UCSD-AML1 (cell line): Measurements from ENCODE around the gene BST1.
"Not testable (repeated sequence)": the region's sequence is repeated elsewhere in the genome, so short reads cannot be mapped to it uniquely, and the experiment has no call there.

ENCODE experiments used
- DNase-seq: peaks from one replicate; lab custom pipeline; 2025; ENCODE audit not compliant: unreplicated experiment; lab: John Stamatoyannopoulos, UW

Gene BST1

DNA sequence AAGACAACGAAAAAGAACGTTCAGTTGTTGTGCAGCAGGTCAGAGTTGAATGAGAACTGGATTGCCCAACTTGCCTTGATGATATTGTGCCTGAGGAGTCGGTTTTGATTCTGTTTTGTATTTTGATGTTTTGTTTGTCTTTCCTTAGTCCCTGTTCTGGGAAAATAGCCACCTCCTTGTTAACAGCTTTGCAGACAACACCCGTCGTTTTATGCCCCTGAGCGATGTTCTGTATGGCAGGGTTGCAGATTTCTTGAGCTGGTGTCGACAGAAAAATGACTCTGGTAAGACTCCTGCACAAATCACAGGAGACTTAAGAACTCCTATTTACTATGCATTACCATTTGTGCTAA lies 4.5 kb downstream of the BST1 start:
- DNase-seq, result no peak

DNA sequence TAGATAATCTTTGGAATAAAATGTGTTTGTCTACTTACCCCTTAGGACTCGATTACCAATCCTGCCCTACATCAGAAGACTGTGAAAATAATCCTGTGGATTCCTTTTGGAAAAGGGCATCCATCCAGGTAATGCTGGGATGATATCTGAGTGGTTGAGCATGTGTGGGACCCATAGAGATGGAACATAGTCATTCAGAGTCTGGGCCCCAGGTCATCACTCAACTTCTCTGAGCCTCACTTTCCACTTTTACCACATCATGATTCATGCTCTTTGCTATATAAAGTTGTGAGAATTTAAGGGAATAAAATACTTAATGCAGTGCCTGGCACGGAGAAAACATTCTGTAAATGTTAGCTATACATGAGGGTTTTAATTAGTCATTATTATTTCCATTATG lies 8.9 kb downstream of the BST1 start:
- no peak for DNase-seq

DNA sequence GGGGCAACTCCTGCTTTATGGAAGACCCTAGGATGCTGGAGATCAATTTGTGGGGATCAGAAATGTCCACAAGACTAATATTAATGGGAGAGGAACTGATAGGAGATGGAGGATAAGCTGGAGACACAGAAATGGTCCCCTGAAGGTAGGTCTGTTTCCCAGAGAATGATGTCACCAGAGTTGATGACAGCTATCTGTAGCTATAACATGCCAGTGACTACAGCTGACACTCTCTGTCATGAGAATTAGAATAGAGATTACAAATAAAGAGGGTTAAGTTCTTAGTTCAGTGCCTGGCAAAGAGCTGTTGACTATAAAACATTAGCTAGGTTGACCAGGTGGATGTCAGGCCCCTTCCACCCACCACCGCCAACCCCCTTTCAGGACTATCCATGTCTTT lies 9.3 kb downstream of the BST1 start:
- DNase-seq, result no peak

DNA sequence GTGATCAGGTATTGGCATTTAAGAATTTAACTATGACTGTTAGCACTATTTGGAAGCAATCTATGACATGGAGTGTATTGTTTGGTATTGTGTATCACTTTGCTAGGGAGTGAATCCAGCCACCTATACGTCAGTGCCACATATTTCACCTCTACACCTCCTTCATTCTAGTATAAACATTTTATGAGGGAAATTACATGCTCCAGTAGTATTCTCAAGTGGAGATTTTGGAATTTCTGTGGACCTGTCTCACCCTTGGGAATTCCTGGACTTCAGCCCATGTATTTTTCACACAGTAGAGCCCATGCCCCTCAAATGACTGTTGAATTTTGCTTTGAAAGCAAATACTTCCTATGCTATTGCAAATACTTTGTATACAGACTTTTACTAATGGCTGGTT lies 11.3 kb downstream of the BST1 start:
- no peak for DNase-seq

DNA sequence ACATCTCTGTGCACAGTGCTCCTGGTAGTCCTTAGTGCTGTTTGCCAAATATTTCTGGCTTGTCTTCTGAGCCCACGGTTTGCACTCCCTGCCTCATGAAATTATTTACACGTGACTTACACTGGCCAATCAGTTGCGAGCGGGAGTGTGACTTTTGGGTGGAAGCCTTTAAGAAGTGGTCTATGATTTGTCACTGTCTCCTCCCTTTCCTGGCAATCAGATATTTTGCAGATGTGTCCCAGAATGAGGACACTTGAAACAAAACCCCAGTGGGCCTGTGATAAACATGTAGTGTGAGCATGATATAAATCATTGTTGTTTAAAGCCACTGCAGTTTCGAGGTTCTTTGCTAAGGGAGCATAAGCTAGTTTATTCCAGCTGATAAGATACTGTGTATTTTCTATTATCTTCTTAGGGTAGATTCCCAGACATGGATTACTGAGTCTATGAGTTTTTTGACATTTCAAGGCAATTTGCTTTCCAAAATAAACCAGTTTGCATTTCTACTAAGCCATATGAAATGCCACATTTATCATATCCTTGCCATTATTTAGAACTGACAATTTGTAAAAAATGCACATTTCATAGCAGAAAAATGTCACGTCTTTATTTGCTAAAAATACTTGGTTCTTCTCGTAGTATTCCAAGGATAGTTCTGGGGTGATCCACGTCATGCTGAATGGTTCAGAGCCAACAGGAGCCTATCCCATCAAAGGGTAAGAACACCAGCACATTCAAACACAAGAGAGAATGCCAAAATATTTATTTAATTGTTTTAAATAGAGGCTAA lies 12.0 kb downstream of the BST1 start:
- no peak for DNase-seq

DNA sequence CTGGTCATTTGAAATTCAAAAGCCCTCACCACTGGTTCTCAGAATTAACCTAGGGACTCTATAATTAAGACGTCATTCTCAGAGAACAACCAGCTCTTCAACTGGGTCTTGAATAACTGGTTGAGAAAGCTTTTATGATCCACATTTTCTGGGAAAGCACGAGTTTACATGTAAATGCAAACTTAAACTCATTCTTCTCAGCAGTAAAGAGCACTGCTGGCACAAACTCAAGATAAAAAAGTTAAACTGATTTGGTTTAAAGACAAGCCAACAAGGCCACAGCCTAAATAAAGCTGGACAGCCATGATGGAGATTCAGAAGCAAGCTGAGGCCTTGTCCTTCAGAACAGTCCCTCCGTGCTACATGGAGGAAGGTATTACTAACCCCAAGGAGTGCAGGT lies 13.2 kb downstream of the BST1 start:
- DNase-seq, result no peak

DNA sequence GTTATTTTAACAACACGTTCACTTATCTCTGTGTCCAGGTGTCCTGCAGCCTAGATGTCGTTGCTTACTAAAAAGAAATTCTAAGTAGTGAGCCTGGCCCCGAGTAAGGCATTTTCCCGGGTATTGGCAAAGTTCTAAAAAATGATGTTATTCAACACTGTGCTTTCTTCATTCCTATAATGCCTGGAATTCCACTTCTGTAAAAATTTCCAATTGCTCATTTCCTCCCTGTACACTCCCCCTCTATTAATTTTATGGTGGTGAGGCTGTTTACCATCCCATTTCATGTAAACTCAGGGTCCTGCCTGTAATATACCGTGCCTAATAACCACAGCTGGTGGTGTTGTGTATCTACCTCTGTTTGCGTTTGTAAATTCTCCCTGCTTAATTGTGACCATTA lies 14.2 kb downstream of the BST1 start:
- no peak for DNase-seq

DNA sequence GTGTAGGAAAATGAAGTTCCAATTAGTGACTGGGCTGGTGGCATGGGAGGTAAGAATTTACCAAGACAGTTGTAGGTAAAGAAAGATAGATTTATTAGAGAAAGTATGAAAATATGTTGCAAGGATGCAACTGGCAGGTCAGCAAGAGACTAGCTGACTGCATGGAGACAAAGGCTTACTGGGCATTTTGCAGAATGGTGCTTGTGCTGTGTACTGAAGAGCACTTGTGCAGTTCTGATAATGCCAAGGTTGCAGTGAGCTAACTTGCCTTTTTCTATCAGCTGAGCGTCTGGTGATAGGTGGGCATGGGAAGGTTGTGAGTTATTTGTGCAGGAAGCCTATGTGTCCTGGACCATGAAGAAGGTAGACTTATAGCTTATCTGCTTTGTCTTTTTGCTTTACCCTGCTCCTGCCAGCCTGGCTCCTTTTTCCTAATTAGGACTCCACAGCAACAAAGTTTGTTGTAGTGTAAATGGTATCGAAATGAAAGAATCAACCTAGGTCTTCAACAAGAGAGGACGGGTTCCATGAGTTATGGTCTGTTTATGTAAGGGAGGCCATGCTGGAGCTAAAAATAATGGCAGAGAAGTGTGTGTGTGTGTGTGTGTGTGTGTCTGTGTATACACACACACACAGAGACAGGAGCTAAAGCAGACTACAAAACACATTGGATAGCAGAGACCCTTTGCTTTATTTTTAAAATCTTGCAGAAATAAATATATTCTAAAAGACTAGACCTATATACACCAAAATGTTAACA lies 15.0 kb downstream of the BST1 start:
- DNase-seq, result no peak

DNA sequence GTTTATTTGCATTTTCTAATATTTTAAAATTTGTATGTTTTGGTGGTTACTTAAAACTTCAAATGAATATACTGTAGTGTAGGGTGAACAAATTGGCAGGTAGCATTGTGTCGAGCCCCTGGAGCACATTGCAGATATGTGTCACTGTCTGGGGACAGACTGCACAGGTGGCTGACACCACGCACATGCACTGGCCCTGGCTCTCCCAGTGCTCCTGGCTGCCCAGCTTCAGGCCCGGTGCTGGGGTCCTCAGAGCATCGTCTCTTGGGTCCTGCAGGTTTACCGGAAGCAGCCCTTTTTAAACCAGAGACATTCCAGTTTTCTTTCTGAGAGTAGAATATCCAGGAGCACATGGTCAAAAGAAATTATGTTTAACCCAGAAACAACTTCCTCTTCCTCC lies 15.6 kb downstream of the BST1 start:
- no peak for DNase-seq

DNA sequence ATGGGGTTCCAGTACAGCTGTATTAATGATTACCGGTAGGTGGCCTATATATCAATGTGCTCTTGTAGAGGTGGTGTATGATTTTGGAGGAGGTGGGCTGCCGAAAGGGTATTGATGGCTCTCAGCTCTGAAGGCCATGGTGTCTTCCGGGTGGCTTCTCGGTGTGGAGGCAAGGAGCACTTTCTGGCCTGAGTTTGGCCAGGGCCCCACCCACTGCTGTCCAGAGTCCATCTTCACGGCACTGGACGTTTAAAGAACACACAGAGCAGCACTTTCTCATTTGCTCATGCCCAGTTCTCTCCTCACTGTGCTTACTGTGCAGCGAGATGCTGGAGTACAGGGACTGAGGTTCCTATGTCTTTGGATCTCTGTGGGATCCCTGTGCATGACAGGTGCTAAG lies 16.1 kb downstream of the BST1 start:
- no peak for DNase-seq

DNA sequence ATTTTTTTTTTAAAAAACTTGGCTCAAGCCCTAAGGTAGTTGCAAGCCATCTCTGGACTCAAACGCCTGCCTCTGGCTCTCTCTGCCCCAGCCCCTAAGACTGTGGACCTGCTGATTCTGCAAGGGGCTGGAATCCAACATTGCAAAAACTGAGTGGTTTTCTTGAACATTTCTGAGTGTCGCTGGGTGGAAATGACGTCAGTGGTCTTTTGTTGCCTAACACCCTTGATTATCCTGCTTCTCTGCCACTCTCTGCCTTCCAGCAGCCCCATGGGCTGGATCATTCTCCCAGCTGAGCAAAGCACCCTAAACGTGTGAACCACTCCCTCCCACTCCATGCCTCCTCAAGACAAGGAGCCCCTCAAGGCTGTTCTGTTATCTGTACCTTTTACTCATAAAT lies 16.6 kb downstream of the BST1 start:
- DNase-seq, result no peak

DNA sequence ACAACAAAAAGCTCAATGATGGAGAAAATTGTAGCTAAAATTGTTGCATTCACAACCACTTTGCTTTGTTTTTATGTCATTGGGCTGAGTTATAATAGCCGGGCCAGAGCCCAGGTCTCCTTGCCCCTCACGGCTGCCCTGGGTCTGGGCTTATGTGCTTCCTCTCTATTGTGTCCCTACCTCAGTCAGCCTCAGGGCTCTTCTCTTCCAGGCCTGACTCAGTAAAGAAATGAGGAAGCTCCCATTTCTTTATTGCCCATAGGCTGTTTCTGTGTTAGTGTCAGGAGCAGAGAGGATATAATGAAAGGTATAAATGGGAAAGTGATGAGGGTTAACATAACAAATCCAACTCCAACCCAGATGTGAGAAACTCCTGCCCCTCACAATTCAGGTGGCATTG lies 18.0 kb downstream of the BST1 start:
- DNase-seq, result no peak

DNA sequence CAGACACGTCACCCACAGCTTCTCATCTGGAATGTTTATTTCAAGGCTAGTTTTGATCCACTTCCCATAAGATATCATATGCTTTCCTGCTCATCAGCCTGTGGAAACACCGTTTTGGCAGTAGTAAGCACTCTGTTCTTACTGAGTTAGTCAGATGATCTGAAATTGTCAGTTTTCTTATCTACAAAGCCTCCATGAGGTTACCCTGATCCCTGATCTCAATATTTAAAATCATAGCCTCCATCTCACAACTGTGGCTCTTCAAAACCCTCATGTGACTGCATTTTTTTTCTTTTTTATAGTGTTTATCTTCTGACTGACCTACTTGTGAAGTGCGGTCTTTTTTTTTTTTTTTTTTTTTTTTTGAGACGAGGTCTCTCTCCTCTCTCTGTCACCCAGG lies 22.7 kb downstream of the BST1 start:
- DNase-seq, result no peak

DNA sequence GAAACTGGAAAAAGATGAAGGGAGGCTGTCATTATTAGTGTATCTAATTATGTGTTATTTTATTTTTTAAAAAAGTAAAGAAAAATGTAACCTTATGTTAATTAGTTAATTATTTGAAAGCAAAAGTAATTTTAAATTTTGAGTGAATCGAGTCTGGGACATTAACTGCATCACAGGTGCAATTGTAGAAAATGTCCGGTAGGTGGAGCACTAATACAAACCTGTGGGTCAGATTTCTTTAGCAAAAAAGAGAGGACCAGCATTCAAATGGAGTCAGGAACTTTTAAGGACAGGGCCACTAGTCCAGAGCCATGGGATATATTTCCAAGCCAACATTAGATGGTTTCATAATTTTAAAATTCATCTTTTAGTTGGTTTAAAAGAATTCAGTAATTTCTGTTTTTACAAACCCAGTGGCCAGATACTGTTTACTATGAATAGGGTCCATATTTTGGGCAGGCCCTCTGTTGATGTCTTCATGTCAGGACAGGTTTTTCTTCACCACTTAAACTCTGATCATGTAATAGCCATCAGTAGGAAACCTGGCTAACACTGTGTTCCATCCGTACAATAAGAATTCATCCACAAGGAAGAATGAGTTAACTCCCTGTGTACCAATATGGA lies 27.2 kb downstream of the BST1 start:
- DNase-seq, result no peak

DNA sequence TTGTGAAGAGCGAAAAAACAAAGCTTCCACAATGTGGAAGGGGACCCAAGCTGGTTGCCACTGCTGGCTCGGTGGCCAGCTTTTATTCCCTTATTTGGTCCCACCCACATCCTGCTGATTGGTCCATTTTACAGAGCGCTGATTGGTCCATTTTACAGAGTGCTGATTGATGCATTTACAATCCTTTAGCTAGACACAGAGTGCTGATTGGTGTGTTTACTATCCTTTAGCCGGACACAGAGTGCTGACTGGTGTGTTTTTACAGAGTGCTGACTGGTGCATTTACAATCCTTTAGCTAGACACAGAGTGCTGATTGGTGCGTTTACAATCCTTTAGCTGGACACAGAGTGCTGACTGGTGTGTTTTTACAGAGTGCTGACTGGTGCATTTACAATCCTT lies 30.2 kb downstream of the BST1 start:
- DNase-seq, result not testable (repeated sequence)

DNA sequence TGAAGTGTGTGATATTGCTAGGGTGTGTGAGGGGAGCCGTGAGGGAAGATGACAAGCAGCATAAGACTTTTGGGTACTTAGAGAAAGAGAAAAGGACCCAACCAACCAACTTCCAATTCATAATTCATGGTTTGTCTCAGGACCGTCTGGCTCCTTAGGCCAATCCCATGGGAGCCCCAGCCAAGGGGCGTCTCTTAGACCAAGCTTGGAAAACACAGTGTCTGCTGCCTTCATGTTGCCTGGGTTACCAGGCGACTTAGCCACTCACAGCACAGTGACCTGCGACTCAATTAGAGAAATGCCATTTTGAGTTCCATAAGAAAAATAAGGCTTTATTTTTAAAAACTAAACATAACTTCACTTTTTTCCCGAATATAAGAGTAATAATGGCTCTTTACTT lies 32.7 kb downstream of the BST1 start:
- DNase-seq, result no peak

DNA sequence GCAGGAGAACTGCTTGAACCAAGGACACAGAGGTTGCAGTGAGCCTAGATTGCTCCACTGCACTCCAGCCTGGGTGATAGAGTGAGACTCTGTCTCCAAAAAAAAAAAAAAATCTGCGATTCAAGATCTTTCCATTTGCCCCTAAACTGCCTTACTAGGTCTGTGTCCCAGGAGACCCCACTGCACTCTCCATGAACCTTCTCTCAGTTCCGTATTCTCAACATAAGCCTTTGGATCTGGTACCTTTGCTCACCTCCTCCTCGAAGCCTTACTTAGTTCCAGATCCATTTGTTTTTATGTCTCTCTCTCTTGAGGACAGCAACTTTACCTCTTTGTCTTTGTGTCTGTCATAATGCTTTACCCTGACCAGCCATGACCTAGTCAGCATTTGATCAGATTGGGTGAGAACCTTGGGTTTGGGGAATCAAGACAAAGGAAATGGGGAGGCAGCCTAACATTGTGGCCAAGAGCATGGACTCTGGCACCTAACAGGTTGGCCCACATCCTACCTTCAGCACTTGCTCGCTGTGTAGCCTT lies 33.7 kb downstream of the BST1 start:
- no peak for DNase-seq

DNA sequence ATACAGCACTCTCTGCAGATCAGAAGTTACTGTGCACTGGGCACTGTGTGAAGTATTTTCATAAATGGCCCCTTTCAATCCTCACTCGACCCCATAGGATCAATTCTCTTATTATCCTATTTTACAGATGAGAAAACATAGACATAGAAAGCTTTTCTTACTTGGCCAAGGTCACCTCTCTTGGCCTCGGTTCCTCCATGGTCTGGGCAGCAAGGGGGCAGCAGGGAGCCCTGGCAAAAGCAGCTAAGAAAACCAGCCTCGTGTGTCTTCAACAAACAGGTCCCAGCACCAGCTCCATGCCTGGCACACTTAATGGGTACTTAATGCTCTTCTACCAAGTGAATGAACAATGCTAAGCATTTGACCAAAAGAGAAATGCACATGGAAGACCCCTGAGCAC lies 34.4 kb downstream of the BST1 start:
- DNase-seq, result no peak

DNA sequence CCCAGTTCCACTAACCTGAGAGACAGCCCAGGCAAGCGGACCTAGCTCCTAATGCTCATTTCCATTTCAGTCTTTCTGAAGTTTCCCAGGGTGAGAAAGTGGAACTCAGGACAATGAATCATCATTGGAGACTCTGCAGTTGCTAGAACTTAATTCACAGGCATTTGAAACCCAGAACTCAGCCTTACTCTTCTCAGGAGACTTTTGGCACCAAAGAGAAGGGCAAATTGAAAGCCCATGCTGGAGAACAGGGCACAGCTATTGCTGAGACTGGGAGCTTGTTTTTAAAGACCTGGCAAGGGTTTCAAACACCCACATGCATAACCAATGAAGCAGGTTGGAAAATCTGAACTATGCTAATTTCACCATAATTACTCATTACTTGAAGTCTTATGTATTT lies 36.0 kb downstream of the BST1 start:
- DNase-seq, result no peak

DNA sequence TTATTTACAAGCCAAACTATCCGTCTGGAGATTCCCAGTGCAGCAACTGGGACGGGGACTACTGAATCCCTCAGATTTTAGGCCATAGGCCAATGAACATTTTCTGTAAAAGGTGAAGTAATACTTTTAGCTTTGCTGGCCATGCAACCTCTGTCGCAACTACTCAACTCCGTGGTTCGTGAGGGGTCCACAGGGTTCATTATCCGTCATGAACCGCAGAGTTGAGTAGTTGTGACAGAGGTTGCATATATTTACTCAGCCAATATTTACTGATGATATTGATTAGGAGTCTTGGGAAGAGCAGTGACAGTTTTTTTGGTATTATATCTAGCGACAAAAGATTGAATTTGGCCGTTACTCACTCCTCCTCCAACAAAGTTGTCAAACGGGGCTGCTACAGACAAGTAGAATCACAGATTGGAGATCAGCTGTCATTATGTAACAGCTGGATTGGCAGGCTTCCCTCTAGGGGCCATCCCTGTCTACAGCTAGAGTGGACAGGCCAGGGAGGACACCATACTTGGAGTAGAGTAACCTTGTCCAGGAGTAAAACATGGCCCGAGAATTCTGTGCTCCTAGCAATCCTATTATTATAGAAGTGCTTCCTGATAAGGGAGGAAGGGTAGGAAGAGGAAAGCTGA lies 38.0 kb downstream of the BST1 start:
- no peak for DNase-seq

DNA sequence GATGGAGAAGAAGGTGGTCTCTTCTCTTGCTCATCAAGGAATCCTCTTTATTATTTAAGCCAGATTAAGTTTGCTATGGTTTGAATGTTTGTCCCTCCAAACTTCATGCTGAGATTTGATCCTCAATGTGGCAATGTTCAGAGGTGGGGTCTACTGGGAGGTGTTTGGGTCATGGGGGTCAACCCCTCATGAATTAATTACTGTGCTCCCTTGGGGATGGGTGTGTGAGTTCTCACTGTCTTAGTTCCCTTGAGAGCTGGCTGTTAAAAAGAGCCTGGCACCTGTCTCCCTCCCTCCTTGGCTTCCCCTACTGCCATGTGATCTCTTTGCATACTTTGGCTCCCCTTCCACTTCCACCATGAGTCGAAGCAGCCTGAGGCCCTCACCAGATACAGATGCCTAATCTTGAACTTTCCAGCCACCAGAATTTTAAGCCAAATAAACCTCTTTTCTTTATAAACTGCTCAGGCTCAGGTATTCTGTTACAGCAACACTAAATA lies 39.3 kb downstream of the BST1 start:
- no peak for DNase-seq
